ENCODE measurements around the gene GALNT18.

The GALNT18 gene

DNA sequence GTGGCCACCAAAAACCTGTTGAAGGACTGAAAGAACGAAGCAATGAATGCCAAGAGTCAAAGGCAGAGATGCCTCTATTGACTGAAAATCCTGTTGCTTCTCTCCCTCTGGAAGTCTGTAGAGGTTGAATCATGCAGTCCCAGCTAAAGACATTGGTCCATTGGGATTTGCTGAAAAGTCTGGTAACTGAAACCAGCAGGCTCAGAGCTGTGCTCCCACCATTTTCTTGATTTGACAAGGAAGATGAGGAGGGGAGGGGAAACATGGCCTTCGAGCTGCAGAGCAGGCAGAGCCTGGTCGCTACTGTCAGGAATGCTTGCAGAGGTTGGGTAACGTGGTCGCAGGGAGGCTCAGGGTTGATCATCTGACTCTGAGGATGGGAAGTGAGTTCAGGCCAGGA lies 196.0 kb downstream of the GALNT18 start:
- no peak for DNase-seq (ENCODE audit: low read depth)
- no peak overlapping the region for H3K4me3 ChIP-seq (ENCODE audit: low read length)
- TF ChIP-seq, protein P1, sequence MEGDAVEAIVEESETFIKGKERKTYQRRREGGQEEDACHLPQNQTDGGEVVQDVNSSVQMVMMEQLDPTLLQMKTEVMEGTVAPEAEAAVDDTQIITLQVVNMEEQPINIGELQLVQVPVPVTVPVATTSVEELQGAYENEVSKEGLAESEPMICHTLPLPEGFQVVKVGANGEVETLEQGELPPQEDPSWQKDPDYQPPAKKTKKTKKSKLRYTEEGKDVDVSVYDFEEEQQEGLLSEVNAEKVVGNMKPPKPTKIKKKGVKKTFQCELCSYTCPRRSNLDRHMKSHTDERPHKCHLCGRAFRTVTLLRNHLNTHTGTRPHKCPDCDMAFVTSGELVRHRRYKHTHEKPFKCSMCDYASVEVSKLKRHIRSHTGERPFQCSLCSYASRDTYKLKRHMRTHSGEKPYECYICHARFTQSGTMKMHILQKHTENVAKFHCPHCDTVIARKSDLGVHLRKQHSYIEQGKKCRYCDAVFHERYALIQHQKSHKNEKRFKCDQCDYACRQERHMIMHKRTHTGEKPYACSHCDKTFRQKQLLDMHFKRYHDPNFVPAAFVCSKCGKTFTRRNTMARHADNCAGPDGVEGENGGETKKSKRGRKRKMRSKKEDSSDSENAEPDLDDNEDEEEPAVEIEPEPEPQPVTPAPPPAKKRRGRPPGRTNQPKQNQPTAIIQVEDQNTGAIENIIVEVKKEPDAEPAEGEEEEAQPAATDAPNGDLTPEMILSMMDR (IDR thresholded peaks at IDR 0.05; ENCODE audit: insufficient read depth, low read depth, low read length, missing control alignments), result no peak

DNA sequence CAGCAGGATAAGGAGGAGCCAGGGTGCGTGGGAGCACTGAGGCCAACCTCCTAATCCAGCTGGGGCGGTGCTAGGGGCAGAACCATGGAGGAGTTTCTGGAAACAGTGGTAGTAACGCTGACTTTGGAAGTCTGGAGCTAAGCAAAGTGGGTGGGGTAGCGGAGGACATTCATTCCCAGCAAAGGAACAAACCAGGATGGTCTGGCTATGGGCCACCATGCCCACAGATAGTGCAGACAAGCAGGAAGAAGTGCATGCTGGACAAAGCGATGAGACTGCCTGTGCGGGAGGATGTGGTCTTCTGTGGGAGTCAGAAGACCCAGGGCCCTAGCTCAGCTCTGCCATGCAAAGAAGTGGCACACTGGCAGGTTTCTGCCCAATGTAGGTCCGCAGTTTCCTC lies 197.1 kb downstream of the GALNT18 start:
- TF ChIP-seq, protein P1 (IDR thresholded peaks at IDR 0.05; ENCODE audit: insufficient read depth, low read depth, low read length, missing control alignments), result no peak
- H3K4me3 ChIP-seq (ENCODE audit: low read length), result no peak overlapping the region
- no peak for DNase-seq (ENCODE audit: low read depth)

DNA sequence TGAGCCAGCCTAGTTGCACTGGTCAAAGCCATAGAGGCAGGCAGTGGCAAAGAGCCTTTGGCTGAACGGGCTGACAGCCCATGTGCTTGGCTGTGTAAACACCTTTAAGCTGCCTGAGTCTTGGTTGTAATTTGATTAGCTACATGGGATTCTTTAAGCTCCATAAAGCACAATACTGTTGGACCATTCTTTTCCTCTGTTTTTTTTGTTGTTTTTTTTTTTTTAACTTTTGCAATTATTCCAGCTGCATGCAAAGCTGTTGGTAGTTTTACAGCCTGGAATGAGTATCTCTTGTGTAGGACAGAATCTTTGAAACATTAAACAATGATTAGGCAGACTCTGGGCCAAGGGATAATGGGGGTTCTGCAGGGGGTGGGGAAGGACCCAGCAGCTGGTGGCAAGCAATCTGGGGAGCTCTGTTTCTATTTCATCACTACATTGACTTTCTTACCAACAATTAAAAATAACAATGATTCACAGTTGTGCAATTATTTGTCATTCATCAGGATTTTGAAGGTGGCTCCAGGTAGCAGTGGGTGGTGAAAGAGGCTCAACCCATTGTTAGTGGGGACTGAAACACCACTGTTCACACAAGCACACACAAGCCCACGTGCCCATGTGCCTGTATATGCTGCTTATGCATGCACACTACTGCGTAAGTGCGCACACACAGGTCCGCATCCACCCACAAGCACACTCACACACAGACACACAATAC lies 199.2 kb downstream of the GALNT18 start:
- no peak overlapping the region for H3K4me3 ChIP-seq (ENCODE audit: low read length)
- DNase-seq (ENCODE audit: low read depth), result peak; percentile 95
- TF ChIP-seq, protein P1 (IDR thresholded peaks at IDR 0.05; ENCODE audit: insufficient read depth, low read depth, low read length, missing control alignments), result no peak

DNA sequence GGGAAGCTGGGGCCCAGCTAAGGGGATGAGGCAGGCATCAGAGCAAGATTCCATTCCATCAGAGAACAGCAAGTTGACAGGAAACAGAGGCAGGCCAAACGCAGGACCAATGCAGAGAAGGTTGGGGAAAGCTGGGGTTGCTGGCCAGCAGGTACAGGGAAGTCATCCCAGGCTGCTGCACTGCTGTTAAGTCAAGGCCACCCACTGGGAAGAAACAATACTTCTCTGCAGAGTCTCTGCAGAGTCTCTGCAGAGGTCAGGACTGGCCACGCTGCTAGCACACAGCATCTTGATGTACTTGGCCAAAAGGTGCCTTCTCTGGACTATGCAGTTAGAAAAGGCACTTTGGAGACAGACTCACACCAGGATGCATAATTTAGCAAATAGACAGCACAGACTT lies 200.3 kb downstream of the GALNT18 start:
- DNase-seq (ENCODE audit: low read depth), result no peak
- no peak overlapping the region for H3K4me3 ChIP-seq (ENCODE audit: low read length)
- TF ChIP-seq, protein P1 (IDR thresholded peaks at IDR 0.05; ENCODE audit: insufficient read depth, low read depth, low read length, missing control alignments), result no peak

DNA sequence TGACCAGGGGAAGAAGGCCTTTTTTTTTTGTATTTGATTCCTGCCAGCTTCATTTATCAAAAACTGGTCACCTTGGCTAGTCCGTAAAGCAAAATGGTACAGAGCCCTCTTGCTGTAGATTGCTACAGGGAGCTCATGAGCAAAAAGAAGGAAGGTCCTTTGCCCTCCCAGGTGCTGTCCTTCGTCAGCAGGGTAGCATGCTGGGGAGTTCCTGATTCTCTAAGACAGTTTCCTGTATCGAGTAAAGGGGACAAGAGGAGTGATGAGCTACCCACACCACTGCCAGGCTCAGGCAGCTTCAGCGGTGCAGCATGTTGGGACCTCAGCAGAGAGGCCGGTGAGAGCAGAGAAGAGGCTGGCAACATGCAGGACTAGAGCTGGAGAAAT lies 200.9 kb downstream of the GALNT18 start:
- TF ChIP-seq, protein P1 (IDR thresholded peaks at IDR 0.05; ENCODE audit: insufficient read depth, low read depth, low read length, missing control alignments), result no peak

DNA sequence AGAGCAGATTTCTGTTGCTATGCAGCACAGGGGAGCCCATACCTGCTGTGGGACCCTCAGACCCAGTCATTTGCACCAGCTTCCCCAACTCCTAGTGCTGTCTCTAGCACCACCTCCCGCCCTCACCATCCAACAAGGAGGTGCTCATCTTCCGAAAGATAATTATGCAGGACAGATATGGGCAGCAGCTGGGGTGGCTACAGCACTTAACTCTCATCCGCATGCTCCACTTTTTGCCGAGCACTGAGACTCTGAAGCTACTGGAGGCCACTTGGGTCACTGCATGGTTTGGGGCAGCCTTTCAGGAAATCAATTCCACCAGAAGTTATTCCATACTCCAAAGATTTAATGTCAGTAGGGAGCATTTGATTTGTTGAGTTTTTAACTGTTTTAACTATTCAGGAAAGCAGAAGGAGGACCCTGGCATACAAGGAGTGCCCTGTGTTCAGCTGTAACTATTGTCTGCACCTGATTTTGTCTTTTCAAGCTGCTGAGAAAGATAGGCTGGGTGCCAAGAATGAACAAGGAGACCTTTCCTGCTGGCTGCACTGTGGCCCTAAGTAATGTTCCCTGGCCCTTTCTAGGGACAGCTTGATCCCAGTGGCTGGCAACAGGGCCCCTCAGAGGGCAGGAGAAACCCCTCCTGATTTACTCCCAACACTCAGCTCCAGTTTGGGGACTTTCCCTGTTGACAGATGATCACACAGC lies 201.5 kb downstream of the GALNT18 start:
- TF ChIP-seq, protein P1 (IDR thresholded peaks at IDR 0.05; ENCODE audit: insufficient read depth, low read depth, low read length, missing control alignments), result no peak
- DNase-seq (ENCODE audit: low read depth), result no peak

More for the DNA sequence above, 200.9 kb downstream of the GALNT18 start:
- DNase-seq (ENCODE audit: low read depth), result no peak
- H3K4me3 ChIP-seq (ENCODE audit: low read length), result no peak overlapping the region

More for the DNA sequence above, 201.5 kb downstream of the GALNT18 start:
- no peak overlapping the region for H3K4me3 ChIP-seq (ENCODE audit: low read length)

Measured in epithelial cell of esophagus (primary cell).